NCI-H2196 treated with DMSO at 0.1 percent for 48 hours (cell line): ENCODE measurements around the gene CUX1.
A peak's percentile ranks its signal among the peaks of the same experiment; 100 is the strongest.

ENCODE experiments used
- DNase-seq: peaks from one replicate; lab custom pipeline; 2025; ENCODE audit not compliant: unreplicated experiment; lab: John Stamatoyannopoulos, UW

Gene CUX1

GRCh38 chr7:102253066-102253972, 435.9 kb downstream of the CUX1 start:
- no peak for DNase-seq

DNA sequence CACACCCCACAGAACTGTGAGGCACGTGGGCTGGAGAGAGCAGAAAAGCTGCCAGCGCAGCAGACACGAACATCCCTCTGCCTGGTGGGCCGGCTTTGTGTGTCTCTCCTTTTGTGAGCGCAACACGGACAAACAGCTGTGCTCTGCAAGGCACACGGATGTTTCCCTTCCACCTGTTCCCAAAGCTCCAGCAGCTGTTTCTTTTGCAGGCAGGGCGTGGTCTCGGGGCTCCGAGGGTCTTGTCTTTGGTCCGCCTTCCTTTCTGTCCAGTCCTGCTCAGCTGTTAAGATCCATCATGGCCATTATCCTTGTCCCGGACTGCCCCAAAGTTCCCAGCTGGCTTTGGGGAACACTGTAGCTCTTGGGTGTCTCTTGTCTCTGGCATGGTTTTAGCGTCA, 436.5 kb downstream of the CUX1 start:
- no peak for DNase-seq

GRCh38 chr7:102254521-102254920, 437.1 kb downstream of the CUX1 start:
- no peak for DNase-seq

DNA sequence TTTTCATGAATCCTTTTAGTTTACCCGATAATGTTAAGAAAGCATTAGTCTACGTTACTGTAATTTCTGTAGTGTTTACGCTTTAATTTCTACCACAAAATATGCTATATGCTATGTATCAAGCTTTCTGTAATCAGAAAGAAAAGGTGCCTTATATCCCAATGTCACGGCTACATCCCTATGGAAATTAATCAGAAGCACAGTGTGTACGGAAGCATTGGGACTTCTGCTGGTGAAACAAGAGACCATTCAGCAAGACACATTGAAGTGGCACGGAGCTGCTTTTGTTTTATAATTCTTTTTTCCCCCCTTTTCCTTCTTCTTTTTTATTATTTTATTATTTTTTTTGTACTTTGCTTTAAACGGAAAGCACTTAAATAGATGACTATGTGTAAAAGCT, 438.1 kb downstream of the CUX1 start:
- DNase-seq: no peak

- DNase-seq: no peak
Observed at GRCh38 chr7:102255916-102256315, 438.5 kb downstream of the CUX1 start.

- no peak for DNase-seq
Observed at GRCh38 chr7:102258073-102258748, 440.8 kb downstream of the CUX1 start.

- DNase-seq: no peak
Observed at GRCh38 chr7:102258749-102259107, 441.3 kb downstream of the CUX1 start.

GRCh38 chr7:102260856-102261255, 443.4 kb downstream of the CUX1 start:
- no peak for DNase-seq

DNA sequence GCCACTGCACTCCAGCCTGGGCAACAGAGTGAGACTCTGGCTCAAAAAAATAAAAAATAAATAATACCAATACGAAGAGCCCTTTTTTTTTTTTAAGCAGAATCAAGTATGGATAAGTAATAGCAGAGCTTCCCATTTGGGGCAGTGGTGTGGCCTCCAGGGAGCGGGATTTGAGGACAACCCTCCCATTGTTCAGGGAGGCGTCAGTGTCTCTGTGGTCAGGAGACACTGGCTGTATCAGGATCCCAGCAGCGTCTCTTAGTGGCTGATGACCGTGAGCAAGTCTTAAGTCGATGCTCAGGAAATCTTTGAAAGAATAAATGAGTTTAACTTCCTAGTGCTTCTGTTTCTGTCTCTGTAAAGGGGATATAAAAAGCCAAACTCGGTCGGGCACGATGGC, 444.0 kb downstream of the CUX1 start:
- DNase-seq: no peak

- no peak for DNase-seq
Observed at GRCh38 chr7:102262546-102262945, 445.1 kb downstream of the CUX1 start.

DNA sequence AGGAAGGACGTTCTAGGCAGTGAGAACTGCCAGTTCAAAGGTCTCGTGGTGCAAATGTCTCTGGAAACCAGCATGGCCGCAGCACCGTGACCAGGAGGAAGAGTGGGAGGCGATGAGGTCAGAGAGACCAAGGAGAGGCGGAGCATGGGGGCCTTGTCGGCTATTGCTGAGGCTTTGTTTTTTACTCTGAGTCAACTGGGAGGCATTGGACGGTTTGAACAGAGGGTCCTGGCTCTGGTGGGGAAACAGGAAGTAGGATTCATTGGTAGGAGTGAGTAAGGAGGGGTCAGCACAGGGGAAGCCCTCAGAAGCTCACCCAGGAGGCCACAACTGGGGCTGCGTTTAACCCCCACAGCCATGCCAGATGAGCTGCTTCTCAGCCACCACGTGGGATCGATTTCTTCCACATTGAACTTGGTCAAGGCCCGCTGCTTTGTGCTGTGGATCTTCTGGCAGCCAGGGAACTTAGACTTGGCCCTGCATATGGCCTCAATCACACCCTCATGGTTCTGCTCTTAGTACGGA, 447.0 kb downstream of the CUX1 start:
- DNase-seq: no peak

DNA sequence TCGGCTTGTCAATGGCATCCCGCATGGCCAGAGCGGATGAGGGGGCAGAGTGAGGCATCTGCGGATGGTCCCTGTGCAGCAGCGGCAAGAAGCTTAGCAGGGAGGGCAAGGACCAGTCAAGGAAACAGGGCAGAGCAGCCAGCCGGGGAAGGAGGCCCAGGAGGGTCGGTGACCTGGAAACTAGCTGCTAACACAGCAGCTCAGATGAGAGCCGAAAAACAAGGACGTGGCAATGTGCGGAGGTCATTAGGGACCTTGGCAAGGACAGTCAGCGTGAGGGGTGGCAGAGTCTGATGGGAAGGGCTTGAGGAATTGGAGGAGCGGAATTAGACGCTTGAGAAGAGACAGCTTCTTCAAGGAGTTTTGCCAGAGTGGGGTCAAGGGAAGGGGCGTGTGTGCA, 449.1 kb downstream of the CUX1 start:
- no peak for DNase-seq

DNA sequence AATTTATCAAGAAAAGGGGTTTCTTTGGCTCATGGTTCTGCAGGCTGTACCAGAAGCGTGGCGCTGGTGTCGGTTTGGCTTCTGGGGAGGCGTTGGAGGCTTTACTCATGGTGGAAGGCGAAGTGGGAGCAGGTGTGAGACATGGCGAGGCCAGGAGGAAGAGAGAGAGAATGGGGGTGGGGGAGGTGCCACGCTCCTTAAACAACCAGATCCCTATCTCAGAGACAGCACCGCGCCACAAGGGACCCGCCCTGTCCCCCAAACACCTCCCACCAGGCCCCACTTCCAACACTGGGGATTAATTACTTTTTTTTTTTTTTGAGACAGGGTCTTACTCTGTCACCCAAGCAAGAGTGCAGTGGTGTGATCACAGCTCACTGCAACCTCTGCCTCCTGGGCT, 451.2 kb downstream of the CUX1 start:
- no peak for DNase-seq

DNA sequence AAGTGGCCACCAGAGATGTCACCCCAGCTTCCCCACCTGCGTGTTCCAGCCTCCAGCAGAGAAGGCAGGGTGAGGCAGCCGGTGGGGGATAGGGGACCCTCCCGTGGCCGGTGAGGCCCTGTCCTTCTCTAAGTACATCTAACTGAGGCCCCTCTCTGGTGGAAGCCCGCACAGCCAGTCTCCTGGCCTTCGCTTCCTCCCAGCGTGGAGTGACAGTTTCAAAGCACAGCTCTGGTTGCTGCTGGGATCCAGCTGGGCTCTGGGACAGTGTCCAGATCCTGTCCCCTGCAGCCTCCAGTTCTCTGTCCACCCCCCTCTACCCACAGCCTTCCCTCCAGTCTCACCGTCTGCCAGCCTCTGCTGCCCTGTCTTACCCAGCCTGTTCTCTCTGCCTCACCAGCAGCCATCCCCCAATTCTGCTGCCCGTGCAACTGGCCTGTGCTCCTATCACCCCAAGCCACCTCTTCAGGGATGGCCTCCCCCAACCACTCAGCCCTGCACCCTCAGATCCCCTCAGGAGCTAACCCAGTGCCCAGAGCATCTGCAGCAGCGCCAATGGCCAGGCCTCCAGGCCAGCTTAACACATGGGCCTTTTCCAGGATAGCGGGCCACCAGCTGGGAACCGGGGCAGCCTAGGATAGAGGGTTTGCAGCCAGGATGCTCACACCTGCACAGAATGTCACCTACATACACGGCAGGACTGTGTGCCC, 452.9 kb downstream of the CUX1 start:
- DNase-seq: no peak

DNA sequence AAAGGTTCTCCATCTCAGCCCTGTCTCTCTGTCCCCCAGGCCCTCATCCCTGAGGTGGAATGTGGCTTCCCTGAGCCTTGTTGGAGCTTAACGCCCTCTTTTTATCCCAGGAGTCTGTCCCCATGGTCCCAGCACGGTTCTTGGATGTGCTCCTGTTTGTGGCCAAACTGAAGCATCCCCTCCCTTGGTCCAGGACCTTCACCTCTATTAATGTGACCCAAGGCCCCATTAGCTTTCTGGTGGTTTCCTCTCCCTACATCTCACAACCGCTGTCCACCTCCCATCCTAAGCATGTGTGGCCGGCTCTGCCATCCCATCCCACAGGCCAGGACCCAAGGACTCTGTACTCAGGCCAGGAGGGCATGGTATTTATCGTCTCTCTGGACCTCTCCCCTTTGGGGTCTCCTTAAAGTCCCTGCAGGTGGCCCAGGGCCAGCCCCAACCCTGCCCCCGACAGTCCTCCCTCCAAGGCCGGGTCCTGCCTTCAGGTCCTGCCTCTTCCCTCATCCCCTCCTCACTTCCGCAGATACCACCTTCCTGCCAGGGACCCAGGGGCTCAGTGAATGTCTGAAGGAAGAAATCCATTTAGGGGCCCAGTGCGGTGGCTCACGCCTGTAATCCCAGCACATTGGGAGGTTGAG, 453.9 kb downstream of the CUX1 start:
- no peak for DNase-seq

GRCh38 chr7:102272075-102272916, 454.9 kb downstream of the CUX1 start:
- DNase-seq: peak; percentile 46

GRCh38 chr7:102272917-102273748, 455.7 kb downstream of the CUX1 start:
- no peak for DNase-seq

DNA sequence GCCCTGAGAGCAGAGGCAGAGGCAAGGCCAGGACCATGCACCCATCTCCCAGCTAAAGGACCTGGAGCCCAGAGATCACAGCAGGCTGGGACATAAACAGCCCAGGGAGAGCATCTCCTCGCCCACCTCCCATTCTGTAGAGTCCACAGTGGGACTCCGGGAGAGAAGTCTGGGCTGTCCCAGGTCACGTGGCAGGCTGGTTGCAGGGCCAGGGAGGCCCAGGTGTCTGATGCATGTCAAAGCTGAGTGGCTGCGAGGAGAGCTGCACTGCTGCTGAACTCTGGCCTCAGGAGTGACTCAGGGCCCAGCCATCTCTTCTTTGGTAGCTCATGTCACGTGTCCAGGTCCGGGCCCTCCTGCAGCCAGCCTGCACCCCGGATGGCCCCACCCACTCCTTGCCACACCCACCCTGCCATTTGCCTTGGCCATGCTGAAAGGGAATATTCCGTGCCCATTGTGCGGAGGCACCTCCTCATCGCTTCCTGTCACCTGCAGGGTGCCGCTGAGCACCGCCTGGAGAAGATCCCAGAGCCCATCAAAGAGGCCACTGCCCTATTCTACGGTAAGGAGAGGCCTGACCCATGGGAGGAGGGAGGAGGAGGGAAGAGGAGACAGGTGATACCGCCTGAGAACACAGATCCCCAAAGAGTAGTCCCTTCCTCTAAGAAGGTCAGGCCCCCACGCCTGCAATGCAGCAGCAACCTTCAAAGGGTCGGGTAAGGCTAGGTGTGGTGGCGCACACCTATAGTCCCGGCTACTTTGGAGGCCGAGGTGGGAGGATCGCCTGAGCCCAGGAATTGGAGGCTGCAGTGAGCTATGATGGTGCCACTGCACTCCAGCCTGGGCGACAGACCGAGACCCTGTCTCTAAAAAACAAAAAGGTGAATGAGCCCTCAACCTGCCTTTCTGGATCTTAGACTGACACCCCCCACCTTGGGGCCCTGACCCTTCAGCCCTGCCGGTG, 456.6 kb downstream of the CUX1 start:
- peak; percentile 88 for DNase-seq
